GM23248 (cell line): ENCODE measurements around the gene SULT6B1.

ENCODE experiments used
- EZH2 ChIP-seq: fragments of 200-600 bp; sonication (generic); IDR thresholded peaks from 2 replicates; pipeline ENCODE4 v1.6.1; 2018; ENCODE audit warnings: antibody characterized with exemption, mild to moderate bottlenecking; ENCODE audit not compliant: insufficient read depth, poor library complexity, severe bottlenecking
- EZH2phosphoT487 ChIP-seq: fragments of 200-600 bp; sonication (generic); IDR thresholded peaks from 2 replicates; pipeline ENCODE4 v1.6.1; 2018; ENCODE audit warnings: antibody characterized with exemption, moderate library complexity, mild to moderate bottlenecking, low read depth; ENCODE audit not compliant: insufficient read depth

DNA sequence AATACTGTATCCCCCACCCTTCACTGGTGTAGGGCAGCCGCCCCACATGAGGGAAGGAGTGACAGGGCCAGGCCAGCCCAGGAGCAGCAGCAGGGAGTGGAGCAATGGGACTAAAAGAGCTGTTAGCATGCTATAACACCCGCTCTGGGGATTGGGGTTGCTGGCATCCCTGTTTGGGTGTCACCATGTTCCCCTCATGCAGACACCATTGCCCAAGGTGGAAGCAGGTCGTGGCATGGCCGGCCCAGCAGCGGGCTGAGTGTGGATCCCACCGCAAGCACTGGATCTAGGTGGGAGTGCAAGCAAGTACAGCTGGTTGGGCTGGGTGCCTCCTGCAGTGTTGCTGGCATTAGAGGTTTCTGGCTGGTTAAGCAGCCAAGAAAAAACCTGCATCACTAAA is 3.3 kb upstream of the SULT6B1 start:
- no peak for TF ChIP-seq EZH2
- no peak for TF ChIP-seq EZH2phosphoT487
